Fibroblast of mammary gland (primary cell): ENCODE measurements around the gene TRPV3.

ENCODE experiments used
- DNase-seq: peaks from one replicate; pipeline ENCODE4 v3.0.0-alpha.2; 2010; ENCODE audit warnings: low read depth
- H3K4me3 ChIP-seq: 2 replicates; pipeline ENCODE4 v1.5.1; 2011; ENCODE audit warnings: low read depth, mild to moderate bottlenecking, low read length, moderate library complexity; ENCODE audit not compliant: control insufficient read depth
- CTCF ChIP-seq: conservative IDR thresholded peaks from 2 replicates; pipeline ENCODE4 v1.5.1; 2011; ENCODE audit warnings: low read depth, low read length, inconsistent platforms; ENCODE audit not compliant: control insufficient read depth, insufficient read depth

Gene TRPV3

GRCh38 chr17:3555189-3555796, 2.3 kb downstream of the TRPV3 start:
- no peak for DNase-seq
- no peak overlapping the region for H3K4me3 ChIP-seq
- TF ChIP-seq CTCF, result no peak

DNA sequence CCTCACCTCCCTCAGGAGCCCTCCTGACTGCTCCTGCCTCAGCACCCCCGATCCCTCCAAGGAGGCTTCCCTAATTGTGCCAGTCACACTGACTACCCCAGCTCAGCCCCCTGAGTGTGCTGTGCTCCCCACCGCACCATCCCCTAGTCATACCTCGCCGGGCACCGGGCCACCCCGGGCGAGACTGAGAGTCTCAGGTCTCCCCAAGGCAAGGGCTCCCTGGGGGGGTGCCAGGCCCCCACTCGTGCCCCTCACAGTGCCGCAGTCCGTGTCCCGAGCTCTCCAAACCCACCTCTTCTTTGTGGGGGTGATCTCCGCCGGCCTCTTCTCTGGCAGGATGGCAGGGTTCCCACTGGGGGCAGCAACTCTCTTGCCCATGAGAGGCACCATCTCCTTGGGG, 3.2 kb downstream of the TRPV3 start:
- H3K4me3 ChIP-seq, result no peak overlapping the region
- TF ChIP-seq CTCF, result no peak
- DNase-seq, result no peak

DNA sequence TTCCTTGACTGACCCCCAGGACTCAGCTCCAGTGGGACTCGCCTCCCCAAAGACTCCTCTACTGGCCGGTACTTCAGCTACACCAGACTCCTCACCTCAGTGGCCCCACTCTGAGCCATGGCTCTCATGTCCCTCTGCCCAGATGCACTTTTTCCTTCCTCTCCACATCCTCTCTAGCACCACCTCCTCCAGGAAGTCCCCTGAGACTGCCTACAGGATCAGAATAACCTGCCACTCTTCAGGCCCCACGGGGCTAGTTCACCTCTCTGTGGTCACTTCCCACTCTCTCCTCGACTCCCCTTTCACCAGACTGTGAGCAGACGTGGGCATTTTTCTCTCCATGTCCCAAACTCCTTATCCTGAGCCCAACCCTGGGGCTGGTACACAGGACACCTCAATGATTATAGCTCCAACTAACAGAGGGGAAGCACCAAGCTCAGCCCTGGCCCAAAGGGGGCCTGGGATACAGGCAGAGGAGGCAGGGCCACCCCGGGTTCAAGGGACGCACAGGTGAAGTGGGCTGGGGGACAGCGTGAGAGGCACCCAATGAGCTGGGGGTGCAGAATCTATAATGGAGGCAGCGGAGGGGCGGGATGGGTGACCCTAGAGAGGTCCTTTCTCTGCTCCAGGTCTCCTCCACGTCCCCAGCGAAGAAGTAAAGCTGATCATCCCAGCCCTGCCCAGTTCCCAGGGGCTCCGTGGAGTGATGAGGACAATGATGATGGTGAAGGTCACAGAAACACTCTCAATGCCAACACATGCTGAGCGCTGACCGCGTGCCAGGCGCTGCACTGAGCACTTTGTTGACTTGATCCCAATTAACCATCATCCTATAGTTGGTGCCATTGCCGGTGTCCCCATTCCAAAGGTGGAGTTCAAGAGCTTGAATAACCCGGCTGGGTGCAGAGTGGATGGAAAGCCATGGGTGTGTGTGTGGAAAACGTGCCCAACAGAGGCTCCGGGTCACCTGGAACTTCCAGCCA, 3.9 kb downstream of the TRPV3 start:
- no peak for DNase-seq
- TF ChIP-seq CTCF, result no peak
- H3K4me3 ChIP-seq, result no peak overlapping the region

DNA sequence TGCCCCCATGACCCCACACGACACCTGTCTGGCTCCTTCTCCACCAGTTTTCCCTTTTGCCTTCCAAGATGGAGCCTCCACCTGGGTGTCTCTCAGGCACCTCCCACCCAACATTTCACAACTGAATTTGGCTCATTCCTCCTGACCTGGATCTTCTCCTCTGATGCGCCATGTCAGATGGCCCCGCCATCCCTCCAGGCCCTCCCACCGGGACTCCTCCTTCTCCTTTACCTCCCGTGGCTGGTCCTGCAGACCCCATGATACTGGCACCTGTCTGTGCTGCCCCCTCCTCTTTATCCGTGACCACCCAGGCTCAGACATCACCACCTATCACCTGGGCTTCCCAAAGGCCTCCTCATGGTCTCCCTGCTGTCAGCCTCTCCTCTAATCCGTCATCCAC, 4.7 kb downstream of the TRPV3 start:
- no peak for DNase-seq
- TF ChIP-seq CTCF, result no peak
- no peak overlapping the region for H3K4me3 ChIP-seq

DNA sequence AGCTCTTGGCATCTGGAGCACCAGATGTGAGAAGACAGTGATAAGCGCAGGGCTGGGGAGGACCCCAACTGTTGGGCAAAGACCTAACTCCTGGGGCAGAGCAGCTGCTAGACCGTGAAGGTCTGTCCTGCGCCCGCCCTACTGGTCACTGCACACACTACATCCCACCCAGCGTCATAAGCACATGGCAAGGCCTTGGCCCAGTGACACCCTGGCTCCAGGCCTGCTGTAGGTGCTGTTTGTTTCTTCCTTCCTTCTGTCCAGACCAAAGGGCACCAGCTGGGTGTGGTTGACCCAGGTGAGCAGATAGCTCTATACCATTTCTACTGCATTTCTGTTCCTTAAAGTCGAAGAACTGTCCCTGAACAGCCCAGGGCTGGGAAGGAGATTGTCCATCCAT, 6.4 kb downstream of the TRPV3 start:
- no peak overlapping the region for H3K4me3 ChIP-seq
- DNase-seq, result no peak
- no peak for TF ChIP-seq CTCF

GRCh38 chr17:3549610-3550162, 7.9 kb downstream of the TRPV3 start:
- no peak for DNase-seq
- no peak for TF ChIP-seq CTCF
- no peak overlapping the region for H3K4me3 ChIP-seq
